ENCODE results near the gene SFMBT1. TPM values are rescaled to one million over a fixed set of nuclear protein-coding genes. Genes with fewer than 3 reads are reported as not detected.

SFMBT1 gene
- total RNA-seq, 1 experiment from 2014 or later = 14.8 TPM

- no peak overlapping the region for H3K27ac ChIP-seq (ENCODE audit: low read depth, low read length)
- no TSS peak for BruUV-seq (replicated peaks)
- no peaks in the 10 kb centered on the region for H3K9me2 ChIP-seq (ENCODE audit: insufficient read depth)
- no peaks in the 10 kb centered on the region for H3K36me3 ChIP-seq (ENCODE audit: control insufficient read depth in 1 of 2, insufficient read depth in 2 of 2, low read length in 2 of 2)
- H3K27me3 ChIP-seq (ENCODE audit: insufficient read depth, low read length) = no peaks in the 10 kb centered on the region
- TF ChIP-seq POLR2AphosphoS5 (IDR thresholded peaks at IDR 0.05; ENCODE audit: low read depth, low read length) = no peak
- RAD21 ChIA-PET (ENCODE audit: low non-redundant PET in 1 of 2, low total read pairs in 2 of 2, uncharacterized antibody in 2 of 2, unreplicated experiment in 2 of 2) = no interaction called here
- CTCF ChIA-PET = no interaction called here
- intact Hi-C loops (cut with micrococcal nuclease) = no loop called here
- no peak overlapping the region for H2AFZ ChIP-seq (ENCODE audit: low read depth, low read length, poor library complexity, severe bottlenecking)
- peaks cover 26% of the 10 kb centered on the region for H3K79me2 ChIP-seq (ENCODE audit: insufficient read depth, low read length)
- no peaks in the 10 kb centered on the region for H4K20me1 ChIP-seq (ENCODE audit: insufficient read depth)
- ATAC-seq (no peak), DNase-seq (ENCODE audit: low read depth, low spot score) (no peak)
- H3K9me3 ChIP-seq (ENCODE audit: control insufficient read depth in 1 of 2, insufficient read depth in 1 of 2, low read depth in 1 of 2, low read length in 2 of 2) = no peaks in the 10 kb centered on the region
- no peak overlapping the region for H3K9ac ChIP-seq (ENCODE audit: low read length)
- H3K4me2 ChIP-seq (ENCODE audit: low read length) = no peak overlapping the region; the same call in 1 of the 2 replicates
- H3K4me1 ChIP-seq (ENCODE audit: control insufficient read depth in 1 of 2, insufficient read depth in 2 of 2, low read length in 2 of 2) = peaks cover 0 to 22% of the 10 kb centered on the region in 2 experiments; a peak in 2 of 4 replicates
- POLR2A ChIA-PET = no interaction called here
- no peak overlapping the region for H3K4me3 ChIP-seq (replicated peaks in 1 of 2; ENCODE audit: low read depth in 1 of 2, low read length in 2 of 2)
Measured at GRCh38 chr3:52895418-52895817, 150.5 kb downstream of the SFMBT1 start.

- Histone ChIP-seq H3K36me3 (ENCODE audit: control insufficient read depth in 1 of 2, insufficient read depth in 2 of 2, low read length in 2 of 2) (no peaks in the 10 kb centered on the region), H3K27ac (ENCODE audit: low read depth, low read length) (no peak overlapping the region), H3K27me3 (ENCODE audit: insufficient read depth, low read length) (no peaks in the 10 kb centered on the region), H3K4me1 (ENCODE audit: control insufficient read depth in 1 of 2, insufficient read depth in 2 of 2, low read length in 2 of 2) (peaks cover 0 to 22% of the 10 kb centered on the region in 2 experiments; a peak in 2 of 4 replicates), H3K4me3 (replicated peaks in 1 of 2; ENCODE audit: low read depth in 1 of 2, low read length in 2 of 2) (no peak overlapping the region), H3K4me2 (ENCODE audit: low read length) (no peak overlapping the region), H3K9me3 (ENCODE audit: control insufficient read depth in 1 of 2, insufficient read depth in 1 of 2, low read depth in 1 of 2, low read length in 2 of 2) (no peaks in the 10 kb centered on the region), H2AFZ (ENCODE audit: low read depth, low read length, poor library complexity, severe bottlenecking) (no peak overlapping the region), H4K20me1 (ENCODE audit: insufficient read depth) (no peaks in the 10 kb centered on the region), H3K9me2 (ENCODE audit: insufficient read depth) (no peaks in the 10 kb centered on the region), H3K79me2 (ENCODE audit: insufficient read depth, low read length) (peaks cover 26% of the 10 kb centered on the region), H3K9ac (ENCODE audit: low read length) (no peak overlapping the region)
- ChIA-PET POLR2A (no interaction called here), CTCF (no interaction called here), RAD21 (ENCODE audit: low non-redundant PET in 1 of 2, low total read pairs in 2 of 2, uncharacterized antibody in 2 of 2, unreplicated experiment in 2 of 2) (no interaction called here)
- TF ChIP-seq MAX (IDR thresholded peaks at IDR 0.05) = no peak
- TF ChIP-seq YY1 (IDR thresholded peaks at IDR 0.05; ENCODE audit: extremely low read depth, insufficient replicate concordance, low read depth, low read length) = no peak
- TF ChIP-seq RAD21 (IDR thresholded peaks at IDR 0.05; ENCODE audit: low read depth) = no peak
- no peak for TF ChIP-seq JUND (IDR thresholded peaks at IDR 0.05)
- TF ChIP-seq SP1 (IDR thresholded peaks at IDR 0.05; ENCODE audit: low read depth) = no peak
- no peak for TF ChIP-seq CEBPB (IDR thresholded peaks at IDR 0.05; ENCODE audit: low read depth)
- no peak for TF ChIP-seq ZFX (IDR thresholded peaks at IDR 0.05)
- TF ChIP-seq EZH2 (IDR thresholded peaks at IDR 0.05) = no peak
- TF ChIP-seq ZNF274 (IDR thresholded peaks at IDR 0.05; ENCODE audit: low read depth, low read length) = no peak
- no peak for TF ChIP-seq EGR1 (IDR thresholded peaks at IDR 0.05; ENCODE audit: low read depth)
- TF ChIP-seq FOSL1 (IDR thresholded peaks at IDR 0.05; ENCODE audit: low read depth) = no peak
- TF ChIP-seq CTCF (IDR thresholded peaks at IDR 0.05 in 2 of 3, conservative IDR thresholded peaks at IDR 0.05 in 1 of 3; ENCODE audit: borderline replicate concordance in 1 of 3, insufficient read depth in 1 of 3, low read depth in 2 of 3, low read length in 2 of 3) = no peak
- no peak for TF ChIP-seq TCF7L2 (IDR thresholded peaks at IDR 0.05; ENCODE audit: borderline replicate concordance, extremely low read depth, insufficient read depth, insufficient read length)
- no peak for ATAC-seq
- no peak for DNase-seq (ENCODE audit: low read depth, low spot score)
- intact Hi-C loops (cut with micrococcal nuclease) = no loop called here
- BruUV-seq (replicated peaks) = no TSS peak
Measured at GRCh38 chr3:52894756-52895155, 151.1 kb downstream of the SFMBT1 start.
